GM19455 (cell line): Measurements from ENCODE around the gene EGR4.

Experiments used
- ATAC-seq: cut with Tn5 transposase; IDR thresholded peaks from one replicate; pipeline ENCODE4 v1.9.1; 2021; ENCODE audit not compliant: unreplicated experiment

The EGR4 gene

DNA sequence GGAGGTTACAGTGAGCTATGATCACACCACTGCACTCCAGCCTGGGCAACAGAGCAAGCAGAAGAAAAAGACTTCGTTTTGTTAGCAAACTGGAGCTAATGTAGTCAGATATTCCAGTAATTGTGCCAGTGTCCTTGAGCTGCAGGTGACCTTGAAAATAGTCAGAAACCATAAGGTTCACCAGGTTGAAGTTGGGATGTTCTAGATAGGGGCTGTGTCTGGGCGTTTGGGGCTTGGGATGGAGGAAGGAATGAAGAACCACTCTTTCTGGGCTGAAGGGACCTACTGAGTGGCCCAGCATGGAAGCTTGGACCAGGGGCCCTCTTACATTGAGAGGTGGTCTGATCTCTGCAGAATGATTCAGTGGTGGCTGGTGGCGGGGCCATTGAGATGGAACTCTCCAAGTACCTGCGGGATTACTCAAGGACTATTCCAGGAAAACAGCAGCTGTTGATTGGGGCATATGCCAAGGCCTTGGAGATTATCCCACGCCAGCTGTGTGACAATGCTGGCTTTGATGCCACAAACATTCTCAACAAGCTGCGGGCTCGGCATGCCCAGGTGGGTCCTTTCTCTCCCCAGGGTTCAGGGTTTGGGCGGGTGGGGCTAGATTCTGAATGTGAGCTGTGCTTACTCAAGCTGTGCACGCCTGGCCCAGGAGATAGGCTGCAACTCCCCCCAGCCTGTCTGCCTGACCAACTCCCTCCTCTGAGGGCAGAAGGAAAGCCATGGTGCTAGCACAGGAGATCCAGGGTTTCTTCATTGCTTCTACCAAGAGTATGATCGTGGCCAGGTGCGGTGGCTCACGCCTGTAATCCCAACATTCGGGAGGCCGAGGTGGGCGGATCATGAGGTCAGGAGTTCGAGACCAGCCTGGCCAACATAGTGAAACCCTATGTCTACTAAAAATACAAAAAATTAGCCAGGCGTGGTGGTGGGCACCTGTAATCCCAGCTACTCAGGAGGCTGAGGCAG is 42.2 kb downstream of the EGR4 start:
- ATAC-seq, result no peak

DNA sequence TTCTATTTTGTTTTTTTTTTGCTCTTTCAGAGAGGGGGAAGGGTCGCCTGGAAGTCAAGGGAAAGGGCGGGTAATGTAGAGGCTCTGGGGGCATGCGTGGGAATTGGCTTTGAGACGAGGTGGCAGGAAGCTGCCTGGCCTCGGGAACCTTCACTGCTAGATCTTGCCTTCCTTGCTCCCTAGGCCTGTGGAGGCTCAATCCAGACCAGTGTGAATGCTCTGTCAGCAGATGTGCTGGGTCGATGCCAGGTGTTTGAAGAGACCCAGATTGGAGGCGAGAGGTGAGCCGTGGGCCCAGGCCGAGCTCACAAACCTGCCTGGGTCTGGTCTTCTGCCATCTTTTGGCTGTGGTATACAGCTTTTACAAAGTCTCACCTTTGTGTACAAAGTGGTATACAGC is 43.7 kb downstream of the EGR4 start:
- no peak for ATAC-seq

DNA sequence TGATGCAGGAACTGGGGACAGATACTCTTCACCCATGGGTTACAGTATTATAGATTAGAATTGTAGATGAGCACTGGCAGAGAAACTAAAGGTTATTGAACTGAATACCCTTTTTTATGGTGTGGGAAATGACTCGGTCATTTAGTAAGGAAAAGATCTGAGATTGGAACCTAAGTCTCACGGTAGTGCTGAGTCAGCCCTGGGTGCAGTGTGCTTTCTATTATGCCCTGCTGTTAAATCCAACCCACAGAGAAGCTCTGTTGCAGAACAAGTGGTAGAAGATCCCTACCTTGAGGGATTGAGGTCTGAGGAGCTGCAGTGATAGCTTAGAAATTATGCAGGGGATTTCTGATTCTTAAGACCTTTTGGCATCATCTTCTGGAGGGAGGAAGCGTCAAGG is 46.5 kb downstream of the EGR4 start:
- ATAC-seq, result no peak

DNA sequence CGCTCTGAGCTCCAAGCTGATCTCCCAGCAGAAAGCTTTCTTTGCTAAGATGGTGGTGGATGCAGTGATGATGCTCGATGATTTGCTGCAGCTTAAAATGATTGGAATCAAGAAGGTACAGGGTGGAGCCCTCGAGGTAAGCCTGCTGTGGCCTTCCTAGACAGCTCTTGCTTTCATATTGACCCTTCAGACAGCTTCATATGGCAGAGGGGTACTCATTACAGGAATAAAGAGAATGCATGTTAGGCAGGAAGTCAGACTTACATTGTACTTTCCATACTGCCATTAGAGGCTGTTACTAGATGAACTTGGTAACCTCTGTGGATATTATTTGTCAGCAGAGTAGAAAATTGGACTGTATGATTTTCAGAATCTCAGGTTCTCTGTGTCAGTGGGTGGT is 48.8 kb downstream of the EGR4 start:
- ATAC-seq, result no peak

DNA sequence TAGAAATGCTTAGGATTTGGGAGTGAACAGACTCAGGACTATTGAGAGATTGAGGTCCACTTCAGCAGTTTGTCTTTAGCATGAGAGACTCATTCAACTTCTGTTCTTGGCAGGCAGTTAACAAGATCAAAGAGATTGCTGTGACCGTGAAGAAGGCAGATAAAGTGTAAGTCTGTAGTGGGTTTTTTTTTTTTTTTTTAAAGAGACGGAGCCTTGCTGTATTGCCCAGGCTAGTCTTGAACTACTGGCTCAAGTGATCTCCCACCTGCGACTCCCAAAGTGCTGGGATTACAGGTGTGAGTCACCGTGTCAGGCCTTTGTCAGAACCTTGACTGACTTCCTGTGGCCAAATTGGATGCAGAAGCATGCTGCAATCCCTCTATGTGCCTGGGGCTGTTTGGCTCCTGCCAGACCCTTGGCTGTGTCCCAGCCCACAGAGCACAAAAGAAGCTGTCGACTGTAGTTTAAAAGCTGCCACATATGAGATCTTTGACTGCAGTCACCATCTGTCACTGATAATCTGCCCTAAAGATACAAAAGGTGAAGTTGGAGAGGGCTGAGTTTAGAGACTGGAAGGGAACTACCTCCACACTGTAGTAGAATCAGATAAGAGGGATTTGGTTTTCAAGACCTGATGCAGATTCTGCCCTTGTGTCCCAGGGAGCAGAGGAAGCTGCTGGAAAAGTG is 49.3 kb downstream of the EGR4 start:
- ATAC-seq, result no peak
